Measurements from ENCODE around the gene RAD1.

Gene RAD1

GRCh38 chr5:34914671-34915138 lies 599 bp downstream of the RAD1 start:
- FAIRE-seq = no peak

- peak; percentile 51 for FAIRE-seq
These were observed 2.2 kb downstream of the RAD1 start for GRCh38 chr5:34913072-34913471.

- no peak for FAIRE-seq
These were observed 9.7 kb downstream of the RAD1 start for GRCh38 chr5:34905564-34905963.

- FAIRE-seq = no peak
These were observed 12.0 kb downstream of the RAD1 start for GRCh38 chr5:34903260-34903659.

GRCh38 chr5:34900652-34901051 lies 14.7 kb downstream of the RAD1 start:
- no peak for FAIRE-seq

- no peak for FAIRE-seq
These were observed 16.2 kb downstream of the RAD1 start for GRCh38 chr5:34899066-34899465.

- FAIRE-seq = peak; percentile 77
These were observed 16.9 kb downstream of the RAD1 start for GRCh38 chr5:34898258-34898895.

GRCh38 chr5:34897646-34898045 lies 17.7 kb downstream of the RAD1 start:
- no peak for FAIRE-seq

GRCh38 chr5:34895641-34896419 lies 19.5 kb downstream of the RAD1 start:
- FAIRE-seq = no peak

- no peak for FAIRE-seq
These were observed 20.6 kb downstream of the RAD1 start for GRCh38 chr5:34894716-34895115.

- FAIRE-seq = no peak
These were observed 22.9 kb downstream of the RAD1 start for GRCh38 chr5:34892414-34892813.

GRCh38 chr5:34891981-34892380 lies 23.3 kb downstream of the RAD1 start:
- FAIRE-seq = no peak

GRCh38 chr5:34889394-34889793 lies 25.9 kb downstream of the RAD1 start:
- no peak for FAIRE-seq

GRCh38 chr5:34886392-34887119 lies 28.7 kb downstream of the RAD1 start:
- FAIRE-seq = no peak

GRCh38 chr5:34881246-34881645 lies 34.1 kb downstream of the RAD1 start:
- no peak for FAIRE-seq

- no peak for FAIRE-seq
These were observed 39.0 kb downstream of the RAD1 start for GRCh38 chr5:34876275-34876674.

GRCh38 chr5:34870382-34870781 lies 44.9 kb downstream of the RAD1 start:
- no peak for FAIRE-seq

- no peak for FAIRE-seq
These were observed 46.0 kb downstream of the RAD1 start for GRCh38 chr5:34869256-34869655.

- FAIRE-seq = no peak
These were observed 46.5 kb downstream of the RAD1 start for GRCh38 chr5:34868791-34869190.

- FAIRE-seq = no peak
These were observed 47.6 kb downstream of the RAD1 start for GRCh38 chr5:34867660-34868059.

GRCh38 chr5:34866989-34867471 lies 48.3 kb downstream of the RAD1 start:
- no peak for FAIRE-seq

GRCh38 chr5:34865091-34865490 lies 50.2 kb downstream of the RAD1 start:
- no peak for FAIRE-seq

GRCh38 chr5:34863946-34864345 lies 51.4 kb downstream of the RAD1 start:
- FAIRE-seq = no peak

- no peak for FAIRE-seq
These were observed 56.1 kb downstream of the RAD1 start for GRCh38 chr5:34859253-34859652.
